Measurements from ENCODE around the gene GRK2. TPM values are rescaled to one million over a fixed set of nuclear protein-coding genes. Genes with fewer than 3 reads are reported as not detected.
A peak's percentile ranks its signal among the peaks of the same experiment; 100 is the strongest.

GRK2 gene
- total RNA-seq, 1 experiment from 2014 or later = 49.7 TPM

DNA sequence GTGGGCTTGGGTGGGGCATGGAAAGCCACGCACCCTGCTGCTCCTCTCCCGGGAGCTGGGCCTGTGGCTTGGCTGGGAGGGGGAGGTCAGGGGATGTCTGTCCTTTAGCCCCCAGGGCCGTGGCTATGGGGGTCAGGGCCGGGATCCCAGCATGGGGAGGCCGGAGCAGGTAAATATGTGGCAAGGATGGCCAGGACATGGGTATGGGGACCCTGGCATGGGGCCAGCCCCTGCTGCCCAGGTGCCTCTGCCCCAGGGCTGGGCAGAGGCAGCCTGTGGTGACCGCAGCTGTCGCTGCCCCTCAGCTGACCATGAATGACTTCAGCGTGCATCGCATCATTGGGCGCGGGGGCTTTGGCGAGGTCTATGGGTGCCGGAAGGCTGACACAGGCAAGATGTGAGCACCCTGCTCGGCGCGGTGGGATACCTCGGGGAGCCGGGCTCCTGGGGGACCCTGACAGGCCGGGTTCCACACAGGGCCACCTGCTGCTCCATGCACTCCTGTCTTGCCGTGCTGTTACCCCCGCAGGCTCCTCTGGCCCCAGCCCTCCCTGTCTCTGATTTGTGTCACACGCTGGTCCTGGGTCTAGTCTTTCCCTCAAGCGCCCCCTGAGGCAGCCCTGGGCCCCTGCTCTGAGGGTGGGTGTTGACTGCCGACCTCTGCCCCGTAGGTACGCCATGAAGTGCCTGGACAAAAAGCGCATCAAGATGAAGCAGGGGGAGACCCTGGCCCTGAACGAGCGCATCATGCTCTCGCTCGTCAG, 14.7 kb downstream of the GRK2 start:
- no peaks in the 10 kb centered on the region for H3K27me3 ChIP-seq
- peak; percentile 82 to 85 for DNase-seq
- peaks cover 43% of the 10 kb centered on the region for H3K36me3 ChIP-seq
- H3K4me1 ChIP-seq = peaks cover 38% of the 10 kb centered on the region
- no peaks in the 10 kb centered on the region for H3K9me3 ChIP-seq (replicated peaks)
- H3K4me3 ChIP-seq = no peak overlapping the region
- peak overlapping the region; percentile 79 for H3K27ac ChIP-seq

GRCh38 chr11:67281552-67282150, 15.4 kb downstream of the GRK2 start:
- Histone ChIP-seq H3K9me3 (replicated peaks) (no peaks in the 10 kb centered on the region), H3K27ac (peak overlapping the region; percentile 79), H3K36me3 (peaks cover 47% of the 10 kb centered on the region), H3K4me1 (peaks cover 31% of the 10 kb centered on the region), H3K4me3 (no peak overlapping the region), H3K27me3 (no peaks in the 10 kb centered on the region)
- no peak for DNase-seq

DNA sequence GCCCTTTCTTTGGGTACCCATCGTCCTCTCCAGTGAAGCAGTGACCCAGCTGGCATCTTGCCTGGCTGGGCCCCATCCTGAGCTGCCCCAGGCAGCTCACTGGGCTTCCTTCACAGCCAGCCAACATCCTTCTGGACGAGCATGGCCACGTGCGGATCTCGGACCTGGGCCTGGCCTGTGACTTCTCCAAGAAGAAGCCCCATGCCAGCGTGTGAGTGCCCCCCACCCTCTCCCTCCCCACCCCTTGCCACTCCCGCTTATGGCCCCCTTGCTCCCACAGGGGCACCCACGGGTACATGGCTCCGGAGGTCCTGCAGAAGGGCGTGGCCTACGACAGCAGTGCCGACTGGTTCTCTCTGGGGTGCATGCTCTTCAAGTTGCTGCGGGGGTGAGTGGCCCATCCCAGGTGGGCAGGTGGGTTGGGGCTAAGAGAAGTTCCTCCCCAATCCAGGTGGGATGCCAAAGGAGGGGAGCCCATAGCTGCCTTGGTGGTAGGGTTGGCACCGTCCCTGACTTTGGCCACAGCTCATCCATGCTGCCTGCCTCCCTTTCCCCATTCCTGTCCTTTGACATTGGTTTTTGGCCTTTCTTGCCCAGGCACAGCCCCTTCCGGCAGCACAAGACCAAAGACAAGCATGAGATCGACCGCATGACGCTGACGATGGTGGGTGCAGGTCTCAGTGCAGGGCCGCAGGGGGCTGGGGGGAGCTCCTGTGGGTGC, 16.0 kb downstream of the GRK2 start:
- Histone ChIP-seq H3K36me3 (peaks cover 47% of the 10 kb centered on the region), H3K27me3 (no peaks in the 10 kb centered on the region), H3K9me3 (replicated peaks) (no peaks in the 10 kb centered on the region), H3K4me3 (no peak overlapping the region), H3K4me1 (peaks cover 25% of the 10 kb centered on the region), H3K27ac (no peak overlapping the region; the same call in 1 of the 2 replicates)
- DNase-seq = no peak

GRCh38 chr11:67282876-67283371, 16.7 kb downstream of the GRK2 start:
- no peak for DNase-seq
- H3K4me3 ChIP-seq = no peak overlapping the region
- H3K27ac ChIP-seq = no peak overlapping the region
- peaks cover 26% of the 10 kb centered on the region for H3K4me1 ChIP-seq
- peaks cover 47% of the 10 kb centered on the region for H3K36me3 ChIP-seq
- no peaks in the 10 kb centered on the region for H3K9me3 ChIP-seq (replicated peaks)
- H3K27me3 ChIP-seq = no peaks in the 10 kb centered on the region

- Histone ChIP-seq H3K4me1 (peaks cover 24% of the 10 kb centered on the region), H3K27me3 (no peaks in the 10 kb centered on the region), H3K4me3 (no peak overlapping the region), H3K9me3 (replicated peaks) (no peaks in the 10 kb centered on the region), H3K36me3 (peaks cover 47% of the 10 kb centered on the region), H3K27ac (no peak overlapping the region)
- no peak for DNase-seq
Measured at GRCh38 chr11:67283481-67283963, 17.2 kb downstream of the GRK2 start.

DNA sequence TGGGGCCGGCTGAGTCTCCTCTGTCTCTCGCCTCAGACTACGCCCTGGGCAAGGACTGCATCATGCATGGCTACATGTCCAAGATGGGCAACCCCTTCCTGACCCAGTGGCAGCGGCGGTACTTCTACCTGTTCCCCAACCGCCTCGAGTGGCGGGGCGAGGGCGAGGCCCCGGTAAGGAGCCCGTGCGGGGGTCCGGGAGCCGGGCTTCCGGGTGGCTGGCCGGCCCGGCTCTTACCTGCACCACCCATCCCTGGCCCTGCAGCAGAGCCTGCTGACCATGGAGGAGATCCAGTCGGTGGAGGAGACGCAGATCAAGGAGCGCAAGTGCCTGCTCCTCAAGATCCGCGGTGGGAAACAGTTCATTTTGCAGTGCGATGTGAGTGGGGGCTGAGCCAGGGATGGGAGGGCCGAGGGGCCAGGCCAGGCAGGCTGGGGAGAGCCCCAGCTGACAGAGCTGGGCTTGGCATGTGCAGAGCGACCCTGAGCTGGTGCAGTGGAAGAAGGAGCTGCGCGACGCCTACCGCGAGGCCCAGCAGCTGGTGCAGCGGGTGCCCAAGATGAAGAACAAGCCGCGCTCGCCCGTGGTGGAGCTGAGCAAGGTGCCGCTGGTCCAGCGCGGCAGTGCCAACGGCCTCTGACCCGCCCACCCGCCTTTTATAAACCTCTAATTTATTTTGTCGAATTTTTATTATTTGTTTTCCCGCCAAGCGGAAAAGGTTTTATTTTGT, 18.7 kb downstream of the GRK2 start:
- H3K36me3 ChIP-seq = peaks cover 39% of the 10 kb centered on the region

DNA sequence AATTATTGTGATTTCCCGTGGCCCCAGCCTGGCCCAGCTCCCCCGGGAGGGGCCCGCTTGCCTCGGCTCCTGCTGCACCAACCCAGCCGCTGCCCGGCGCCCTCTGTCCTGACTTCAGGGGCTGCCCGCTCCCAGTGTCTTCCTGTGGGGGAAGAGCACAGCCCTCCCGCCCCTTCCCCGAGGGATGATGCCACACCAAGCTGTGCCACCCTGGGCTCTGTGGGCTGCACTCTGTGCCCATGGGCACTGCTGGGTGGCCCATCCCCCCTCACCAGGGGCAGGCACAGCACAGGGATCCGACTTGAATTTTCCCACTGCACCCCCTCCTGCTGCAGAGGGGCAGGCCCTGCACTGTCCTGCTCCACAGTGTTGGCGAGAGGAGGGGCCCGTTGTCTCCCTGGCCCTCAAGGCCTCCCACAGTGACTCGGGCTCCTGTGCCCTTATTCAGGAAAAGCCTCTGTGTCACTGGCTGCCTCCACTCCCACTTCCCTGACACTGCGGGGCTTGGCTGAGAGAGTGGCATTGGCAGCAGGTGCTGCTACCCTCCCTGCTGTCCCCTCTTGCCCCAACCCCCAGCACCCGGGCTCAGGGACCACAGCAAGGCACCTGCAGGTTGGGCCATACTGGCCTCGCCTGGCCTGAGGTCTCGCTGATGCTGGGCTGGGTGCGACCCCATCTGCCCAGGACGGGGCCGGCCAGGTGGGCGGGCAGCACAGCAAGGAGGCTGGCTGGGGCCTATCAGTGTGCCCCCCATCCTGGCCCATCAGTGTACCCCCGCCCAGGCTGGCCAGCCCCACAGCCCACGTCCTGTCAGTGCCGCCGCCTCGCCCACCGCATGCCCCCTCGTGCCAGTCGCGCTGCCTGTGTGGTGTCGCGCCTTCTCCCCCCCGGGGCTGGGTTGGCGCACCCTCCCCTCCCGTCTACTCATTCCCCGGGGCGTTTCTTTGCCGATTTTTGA, 19.5 kb downstream of the GRK2 start:
- Histone ChIP-seq H3K4me3 (no peak overlapping the region), H3K9me3 (replicated peaks) (no peaks in the 10 kb centered on the region), H3K27ac (no peak overlapping the region), H3K4me1 (peaks cover 16% of the 10 kb centered on the region), H3K36me3 (peaks cover 36% of the 10 kb centered on the region), H3K27me3 (no peaks in the 10 kb centered on the region)
- no peak for DNase-seq

More for the DNA sequence above, 18.7 kb downstream of the GRK2 start:
- Histone ChIP-seq H3K4me3 (no peak overlapping the region), H3K9me3 (replicated peaks) (no peaks in the 10 kb centered on the region), H3K27ac (no peak overlapping the region), H3K27me3 (no peaks in the 10 kb centered on the region), H3K4me1 (peaks cover 24% of the 10 kb centered on the region)
- no peak for DNase-seq

GRCh38 chr11:67286621-67287333, 20.5 kb downstream of the GRK2 start:
- Histone ChIP-seq H3K27me3 (no peaks in the 10 kb centered on the region), H3K36me3 (peaks cover 34% of the 10 kb centered on the region), H3K4me1 (peaks cover 7% of the 10 kb centered on the region), H3K9me3 (replicated peaks) (no peaks in the 10 kb centered on the region), H3K4me3 (no peak overlapping the region), H3K27ac (no peak overlapping the region)
- DNase-seq = no peak

DNA sequence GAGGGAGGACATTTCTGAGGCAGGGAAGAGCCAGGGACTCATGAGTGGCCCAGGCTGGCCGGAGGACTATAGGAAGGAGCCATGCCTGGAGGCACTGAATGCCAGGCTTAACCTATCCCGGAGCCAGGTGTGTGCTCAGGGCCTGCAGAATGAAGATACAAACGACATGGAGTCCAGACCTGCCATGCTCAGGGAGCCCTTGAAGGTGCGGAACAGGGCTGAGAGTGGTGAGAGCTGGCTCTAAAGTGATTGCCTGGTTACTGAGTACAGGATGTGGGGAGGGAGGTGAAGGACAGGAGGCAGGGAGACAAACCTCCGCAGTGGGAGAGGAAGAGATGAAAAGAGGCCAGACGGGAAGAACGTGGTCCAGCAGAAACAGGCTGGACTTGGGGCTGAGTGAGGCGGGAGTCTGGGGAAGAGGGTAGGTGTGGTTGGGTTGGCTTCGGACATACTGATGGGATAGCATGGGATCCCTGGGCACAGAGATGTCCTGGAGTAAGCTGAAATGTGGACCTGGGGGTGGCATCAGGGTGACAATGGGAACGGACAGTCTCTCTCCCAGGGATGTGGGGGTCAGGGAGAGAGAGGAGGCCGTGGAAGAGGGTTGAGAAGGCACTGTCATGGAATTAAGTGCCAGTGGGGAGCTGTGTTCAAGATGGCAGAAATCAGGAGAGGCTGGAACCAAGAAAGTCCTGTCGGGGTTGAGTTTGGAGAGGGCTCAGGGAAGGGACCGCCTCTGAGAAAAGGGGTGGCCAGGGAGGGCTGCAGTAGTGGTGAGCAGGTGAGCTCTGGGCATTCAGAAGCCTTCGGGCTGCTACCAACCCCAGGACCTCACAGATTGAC, 21.3 kb downstream of the GRK2 start:
- peak overlapping the region; percentile 91 for H3K4me3 ChIP-seq
- no peaks in the 10 kb centered on the region for H3K27me3 ChIP-seq
- peaks cover 30% of the 10 kb centered on the region for H3K36me3 ChIP-seq
- peaks cover 7% of the 10 kb centered on the region for H3K4me1 ChIP-seq
- no peak for DNase-seq
- H3K9me3 ChIP-seq (replicated peaks) = no peaks in the 10 kb centered on the region
- peak overlapping the region; percentile 95 for H3K27ac ChIP-seq

DNA sequence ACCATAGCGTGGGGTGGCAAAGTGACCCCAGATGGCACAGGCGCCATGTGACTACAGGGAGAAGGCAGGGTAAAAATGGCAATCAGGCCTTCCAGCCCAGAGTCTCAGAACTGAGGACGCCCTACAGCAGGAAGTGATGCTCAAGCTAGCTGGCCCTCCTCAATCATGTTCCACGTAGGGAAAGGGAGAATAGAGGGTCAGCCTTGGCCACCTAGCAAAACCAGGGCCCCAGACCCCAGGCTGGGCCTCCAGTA, 21.9 kb downstream of the GRK2 start:
- Histone ChIP-seq H3K4me3 (peak overlapping the region; percentile 91), H3K36me3 (peaks cover 29% of the 10 kb centered on the region), H3K9me3 (replicated peaks) (no peaks in the 10 kb centered on the region), H3K27ac (peak overlapping the region; percentile 95), H3K27me3 (no peaks in the 10 kb centered on the region), H3K4me1 (peaks cover 7% of the 10 kb centered on the region)
- no peak for DNase-seq

GRCh38 chr11:67288452-67289225, 22.4 kb downstream of the GRK2 start:
- no peaks in the 10 kb centered on the region for H3K9me3 ChIP-seq (replicated peaks)
- H3K27me3 ChIP-seq = no peaks in the 10 kb centered on the region
- peaks cover 7% of the 10 kb centered on the region for H3K4me1 ChIP-seq
- DNase-seq = peak; percentile 88 to 90
- peak overlapping the region; percentile 91 for H3K4me3 ChIP-seq
- peak overlapping the region; percentile 95 for H3K27ac ChIP-seq
- H3K36me3 ChIP-seq = peaks cover 25% of the 10 kb centered on the region

DNA sequence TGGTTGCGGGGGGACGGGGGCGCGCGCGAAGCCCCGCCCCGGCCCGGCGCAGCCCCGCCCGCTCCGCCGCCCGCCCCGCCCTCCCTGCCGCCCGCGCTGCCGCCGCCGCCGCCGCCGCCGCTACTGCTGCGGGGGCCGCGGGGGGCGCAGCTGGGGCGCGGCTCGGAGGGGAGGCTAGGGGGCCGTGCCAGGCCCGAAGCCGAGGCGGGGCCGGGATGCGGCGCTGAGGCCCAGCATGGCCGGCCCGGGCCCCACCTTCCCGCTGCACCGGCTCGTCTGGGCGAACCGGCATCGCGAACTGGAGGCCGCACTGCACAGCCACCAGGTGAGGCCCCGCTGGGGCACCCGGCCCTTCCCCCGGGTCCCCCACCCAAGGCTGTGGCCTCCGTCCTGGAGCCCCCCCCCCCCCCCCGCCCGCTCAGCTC, 23.0 kb downstream of the GRK2 start, which contains the start of gene ANKRD13D:
Gene ANKRD13D (plus strand): TSS at position 78 of the 425 bp plus-strand sequence. CDS start 158 bp downstream, at position 236.
- Histone ChIP-seq H3K27ac (peak within 1 kb of the TSS; percentile 95), H3K9me3 (replicated peaks) (no peaks in the 10 kb centered on the region), H3K4me3 (peak within 1 kb of the TSS; percentile 91), H3K36me3 (peaks cover 24% of the 10 kb centered on the region), H3K4me1 (peaks cover 7% of the 10 kb centered on the region), H3K27me3 (no peaks in the 10 kb centered on the region)
- DNase-seq = no peak
